Spinal cord (tissue), 10 donors: ENCODE data around the gene FOXE3. TPM values are rescaled to one million over a fixed set of nuclear protein-coding genes. Genes with fewer than 3 reads are reported as not detected.
"Not testable (repeated sequence)": the region's sequence is repeated elsewhere in the genome, so short reads cannot be mapped to it uniquely, and the experiment has no call there.

Experiments used
- DNase-seq, 6 donors: peaks; one replicate each; pipeline versions ENCODE4 v3.0.0 to v3.0.0-alpha.2; 2013 to 2015; ENCODE audit warnings: low spot score in 6 of 6, low read depth in 4 of 6
- H3K27ac ChIP-seq: one replicate; pipeline ENCODE4 v1.5.1; 2013; ENCODE audit warnings: low read depth, low read length, control low read depth
- H3K27me3 ChIP-seq: one replicate; pipeline ENCODE4 v1.6.1; 2013; ENCODE audit warnings: low read length; ENCODE audit not compliant: control insufficient read depth, insufficient read depth
- H3K36me3 ChIP-seq: one replicate; pipeline ENCODE4 v1.6.1; 2013; ENCODE audit warnings: low read length; ENCODE audit not compliant: control insufficient read depth, insufficient read depth
- H3K4me1 ChIP-seq: one replicate; pipeline ENCODE4 v1.6.1; 2013; ENCODE audit warnings: low read length; ENCODE audit not compliant: control insufficient read depth, insufficient read depth
- H3K4me3 ChIP-seq: one replicate; pipeline ENCODE4 v1.5.1; 2013; ENCODE audit warnings: low read depth, low read length, control low read depth
- H3K9me3 ChIP-seq: one replicate; pipeline ENCODE4 v1.6.1; 2013; ENCODE audit warnings: low read length; ENCODE audit not compliant: control insufficient read depth, insufficient read depth
- WGBS: methylation state at CpG from one replicate; pipeline ENCODE4 v1.1.5; 2013; ENCODE audit warnings: missing lambda C conversion rate; ENCODE audit not compliant: insufficient coverage; 5-methylcytosine and 5-hydroxymethylcytosine counted together
- polyA plus RNA-seq, 2 donors: library from polyadenylated mRNA; unstranded; fragments of 120-200 nt; gene quantifications; one replicate each; pipeline ENCODE4 v1.2.1, GENCODE V29; 2013; ENCODE audit not compliant: insufficient read length in 2 of 2
- total RNA-seq, 2 donors: library from RNA; depleted of rRNA in 1 of 2; stranded (reverse); fragments of 120-200 nt in 1 of 2; fragments of >200 nt in 1 of 2; gene quantifications; one replicate each; pipeline versions ENCODE4 v1.2.3 to v1.2.4, GENCODE V29; 2013 to 2014
- donor health status: healthy.

Gene FOXE3
- total and polyA plus RNA-seq, 4 donors: 0.08 to 0.11 TPM; not detected in 2

DNA sequence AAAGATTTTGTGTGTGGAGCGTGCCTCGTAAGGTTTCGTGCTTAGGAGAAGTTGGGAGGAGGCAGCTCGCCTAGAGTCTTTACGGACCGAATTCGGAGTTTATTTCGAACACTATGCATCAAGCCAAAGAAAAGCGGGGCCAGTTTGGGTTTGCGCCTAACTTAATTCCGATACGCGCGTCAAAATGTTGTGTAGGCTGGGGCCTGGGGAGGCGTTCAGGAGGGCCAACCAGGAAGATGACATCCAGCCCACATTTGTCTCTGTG lies 28.1 kb downstream of the FOXE3 start:
- DNase-seq: peak in 1 of 6 donors; percentile 55
- 0% methylated on average over 15 of the region's 15 CpGs for WGBS
- no peaks in the 10 kb centered on the region for H3K36me3 ChIP-seq
- peaks cover 98% of the 10 kb centered on the region for H3K27me3 ChIP-seq
- H3K4me3 ChIP-seq: peak overlapping the region; percentile 26
- H3K27ac ChIP-seq: peak overlapping the region; percentile 43
- peaks cover 25% of the 10 kb centered on the region for H3K4me1 ChIP-seq
- H3K9me3 ChIP-seq: no peaks in the 10 kb centered on the region

DNA sequence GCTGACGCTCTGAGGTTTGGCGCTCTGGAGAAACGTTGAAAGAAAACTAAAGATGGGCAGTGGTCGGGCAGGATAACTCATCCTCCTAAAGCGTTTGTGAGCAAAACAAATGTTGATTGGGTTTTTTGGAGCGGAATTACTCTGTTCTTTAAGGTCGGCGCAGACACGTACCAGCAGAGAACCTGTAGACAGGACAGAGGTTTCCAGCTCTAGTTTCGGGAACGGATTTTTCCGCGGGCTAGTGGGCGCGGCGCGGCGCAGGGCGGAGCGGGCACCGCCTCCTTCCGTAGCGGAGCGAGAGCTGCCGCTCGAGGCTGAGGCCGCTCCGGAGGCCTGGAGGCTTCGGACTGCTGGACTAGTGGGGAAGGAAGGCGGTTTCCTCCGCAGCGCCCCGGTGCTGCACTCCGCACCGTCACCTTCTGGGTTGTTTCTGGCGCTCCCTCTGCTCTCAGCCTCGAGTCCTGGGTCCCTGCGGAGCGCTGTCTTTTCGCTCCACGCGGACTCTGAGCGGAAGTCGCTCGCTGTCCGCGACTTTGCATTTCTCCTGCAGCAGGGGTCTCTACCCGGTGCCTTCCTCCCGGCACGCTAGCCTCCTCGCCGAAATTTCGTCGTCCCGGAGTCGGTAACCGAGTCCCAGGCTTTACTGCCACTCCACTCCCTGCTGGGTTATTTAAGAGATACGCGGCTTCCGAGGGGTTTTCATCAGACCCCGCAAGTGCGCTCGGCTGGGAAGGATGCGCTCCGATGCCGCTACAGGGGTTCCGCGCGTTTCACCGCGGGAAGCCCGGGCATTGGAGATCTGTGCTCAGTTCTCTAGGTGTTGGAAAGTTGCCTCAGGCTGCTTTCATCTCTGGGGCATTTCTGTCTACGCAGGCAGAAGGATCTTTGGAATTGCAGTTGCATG lies 28.7 kb downstream of the FOXE3 start:
- Histone ChIP-seq H3K9me3 (no peaks in the 10 kb centered on the region), H3K27me3 (peaks cover 98% of the 10 kb centered on the region), H3K4me1 (peaks cover 26% of the 10 kb centered on the region), H3K36me3 (no peaks in the 10 kb centered on the region), H3K4me3 (peak overlapping the region; percentile 26), H3K27ac (peak overlapping the region; percentile 43)
- DNase-seq: peak in 1 of 6 donors; percentile 64
- under 1% methylated on average over 73 of the region's 73 CpGs for WGBS

DNA sequence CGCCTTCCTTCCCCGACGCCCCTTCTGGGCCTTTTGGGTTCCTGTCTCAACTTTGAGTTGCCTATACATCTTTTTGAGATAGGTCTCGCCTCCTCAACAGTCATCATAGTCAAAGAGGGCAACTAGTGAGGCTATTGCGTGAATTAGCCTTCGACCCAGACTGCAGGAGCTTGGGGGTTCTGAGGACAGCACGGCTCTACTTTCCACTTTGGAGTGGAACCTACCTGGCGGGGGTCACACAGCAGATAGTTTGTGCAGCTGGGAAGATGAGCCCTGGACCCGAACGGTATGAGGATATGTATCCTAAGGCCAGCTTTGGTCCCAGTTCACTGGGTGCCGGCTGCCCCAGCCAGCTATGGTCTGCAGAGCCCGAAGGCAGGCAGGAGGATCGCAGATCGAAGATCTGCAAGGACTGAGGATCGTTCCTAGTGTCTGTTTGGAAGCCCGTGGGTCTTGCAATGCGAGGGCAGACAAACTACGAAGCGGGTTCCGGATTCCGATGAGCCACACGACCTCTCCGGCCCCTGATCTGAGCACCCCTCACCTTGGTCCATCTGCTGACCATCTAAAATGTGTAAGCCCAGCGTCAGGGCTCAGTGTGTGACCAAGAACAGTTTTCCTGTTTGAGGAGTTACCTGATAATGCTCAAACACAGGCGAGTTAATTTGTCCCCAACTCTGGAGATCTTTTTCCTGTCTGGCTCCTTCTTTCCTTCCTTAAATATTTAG lies 29.9 kb downstream of the FOXE3 start:
- no peaks in the 10 kb centered on the region for H3K36me3 ChIP-seq
- H3K27me3 ChIP-seq: peaks cover 98% of the 10 kb centered on the region
- H3K9me3 ChIP-seq: no peaks in the 10 kb centered on the region
- H3K4me1 ChIP-seq: peaks cover 29% of the 10 kb centered on the region
- H3K27ac ChIP-seq: no peak overlapping the region
- H3K4me3 ChIP-seq: no peak overlapping the region
- 6% methylated on average over 21 of the region's 25 CpGs for WGBS
- DNase-seq: no peak

DNA sequence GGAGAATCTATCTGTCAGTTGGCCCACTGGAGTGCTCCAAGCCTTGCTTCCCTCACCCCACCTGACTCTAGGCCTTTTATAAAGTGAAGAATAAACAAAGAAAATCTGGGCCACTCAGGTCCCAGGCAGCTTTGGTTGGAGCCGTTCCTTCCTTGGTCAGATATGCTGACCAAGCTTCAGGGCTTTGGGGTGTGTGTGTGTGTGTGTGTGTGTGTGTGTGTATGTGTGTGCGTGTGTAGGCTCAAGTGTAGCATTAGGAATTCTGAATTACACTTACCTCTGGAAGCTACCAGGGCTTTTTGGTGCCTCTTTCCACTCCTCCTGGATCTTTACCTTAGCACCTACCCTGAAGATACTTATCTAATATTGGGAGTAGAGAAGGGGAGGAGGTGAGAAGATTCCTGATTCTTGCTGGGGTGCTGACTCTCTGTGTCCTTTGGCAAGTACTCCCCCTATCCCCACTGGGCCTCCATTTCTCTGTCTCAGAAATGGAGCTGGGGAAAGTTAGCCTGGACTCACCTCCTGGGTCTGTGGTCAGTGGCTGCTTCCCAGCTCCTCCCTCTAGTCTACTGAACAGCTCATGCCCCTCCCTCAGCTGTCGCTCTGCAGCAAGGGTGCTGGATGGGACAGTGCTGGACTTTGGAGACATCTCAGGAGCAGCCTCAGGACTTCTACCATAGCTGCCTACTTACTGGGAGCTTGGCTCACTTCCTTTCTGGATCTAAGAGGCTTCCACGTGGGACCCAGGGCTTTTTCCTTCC lies 32.6 kb downstream of the FOXE3 start:
- H3K27me3 ChIP-seq: peaks cover 93% of the 10 kb centered on the region
- WGBS: 33% methylated on average over 1 of the region's 4 CpGs
- H3K9me3 ChIP-seq: no peaks in the 10 kb centered on the region
- peaks cover 26% of the 10 kb centered on the region for H3K4me1 ChIP-seq
- no peak overlapping the region for H3K4me3 ChIP-seq
- no peaks in the 10 kb centered on the region for H3K36me3 ChIP-seq
- no peak for DNase-seq
- H3K27ac ChIP-seq: peak overlapping the region; percentile 42

DNA sequence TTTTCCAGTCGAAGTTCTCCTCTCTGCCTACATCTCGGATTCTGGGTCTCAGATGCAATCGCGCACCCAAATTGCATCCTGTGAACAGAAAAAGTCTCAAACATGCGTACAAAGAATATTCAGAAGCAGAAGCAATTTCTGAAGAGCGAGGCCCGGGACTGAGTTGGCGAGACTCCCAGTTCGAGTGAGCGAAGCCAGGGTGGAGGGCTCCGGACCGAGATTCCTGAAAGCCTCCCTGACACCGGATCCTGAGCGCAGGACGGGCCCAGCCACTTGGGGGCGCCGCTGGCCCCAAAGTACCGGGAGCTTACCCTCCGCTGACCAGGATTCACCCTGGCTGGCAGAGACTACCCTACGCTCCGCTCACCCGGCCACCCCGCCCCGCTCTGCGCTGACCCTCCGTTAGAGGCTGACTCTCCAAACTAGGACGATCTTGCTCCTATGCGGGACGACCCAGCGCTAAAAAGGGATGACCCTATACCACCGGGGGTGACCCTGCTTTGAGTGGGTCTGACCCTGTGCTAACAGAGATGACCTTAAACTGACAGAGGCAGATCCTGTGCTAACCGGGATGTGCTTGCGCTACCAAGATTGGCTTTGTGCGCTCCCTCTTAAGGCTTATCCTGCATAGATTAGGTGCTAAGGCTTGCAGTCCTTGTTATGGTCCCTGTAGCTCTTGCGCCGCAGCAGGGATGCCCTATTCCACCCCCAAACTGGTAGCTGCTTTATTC lies 33.9 kb downstream of the FOXE3 start:
- Histone ChIP-seq H3K9me3 (no peaks in the 10 kb centered on the region), H3K4me3 (no peak overlapping the region), H3K27ac (peak overlapping the region; percentile 42), H3K4me1 (peaks cover 12% of the 10 kb centered on the region), H3K36me3 (no peaks in the 10 kb centered on the region), H3K27me3 (peaks cover 82% of the 10 kb centered on the region)
- peak in 1 of 6 donors; percentile 58 for DNase-seq
- WGBS: 8% methylated on average over 34 of the region's 36 CpGs

- no peak for DNase-seq
- WGBS: 65% methylated on average over 4 of the region's 4 CpGs
- peaks cover 76% of the 10 kb centered on the region for H3K27me3 ChIP-seq
Measured at GRCh38 chr1:47450606-47451005, 34.5 kb downstream of the FOXE3 start.

GRCh38 chr1:47452426-47452825 lies 36.3 kb downstream of the FOXE3 start:
- Histone ChIP-seq H3K4me1 (peaks cover 9% of the 10 kb centered on the region), H3K36me3 (no peaks in the 10 kb centered on the region), H3K4me3 (no peak overlapping the region), H3K27me3 (peaks cover 57% of the 10 kb centered on the region), H3K27ac (no peak overlapping the region), H3K9me3 (no peaks in the 10 kb centered on the region)
- WGBS: no CpG with 5 or more reads among the region's 1 CpG
- DNase-seq: no peak

More at GRCh38 chr1:47450606-47451005, 34.5 kb downstream of the FOXE3 start:
- peaks cover 9% of the 10 kb centered on the region for H3K4me1 ChIP-seq
- H3K9me3 ChIP-seq: no peaks in the 10 kb centered on the region
- H3K36me3 ChIP-seq: no peaks in the 10 kb centered on the region
- H3K4me3 ChIP-seq: no peak overlapping the region
- no peak overlapping the region for H3K27ac ChIP-seq

DNA sequence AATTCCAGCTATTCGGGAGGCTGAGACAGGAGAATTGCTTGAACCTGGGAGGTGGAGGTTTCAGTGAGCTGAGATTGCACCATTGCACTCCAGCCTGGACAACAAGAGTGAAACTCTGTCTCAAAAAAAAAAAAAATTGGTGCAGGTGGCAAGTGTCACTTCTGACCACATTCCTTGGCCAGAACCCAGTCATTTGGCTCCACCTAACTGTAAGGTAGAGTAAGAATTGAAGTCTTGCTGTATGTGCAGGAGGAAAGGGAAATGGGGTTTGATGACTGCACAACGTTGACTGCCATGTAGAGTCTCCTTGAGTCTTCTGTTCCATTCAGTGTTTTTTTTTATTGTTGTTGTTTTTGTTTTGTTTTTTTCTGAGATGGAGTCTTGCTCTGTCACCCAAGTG lies 37.8 kb downstream of the FOXE3 start:
- peaks cover 48% of the 10 kb centered on the region for H3K27me3 ChIP-seq
- 88% methylated on average over 2 of the region's 2 CpGs for WGBS
- H3K4me3 ChIP-seq: not testable (repeated sequence)

GRCh38 chr1:47456250-47456649 lies 40.2 kb downstream of the FOXE3 start:
- no peak overlapping the region for H3K4me3 ChIP-seq
- no peak overlapping the region for H3K27ac ChIP-seq
- no peaks in the 10 kb centered on the region for H3K9me3 ChIP-seq
- no peak for DNase-seq
- H3K4me1 ChIP-seq: peaks cover 4% of the 10 kb centered on the region
- no peaks in the 10 kb centered on the region for H3K36me3 ChIP-seq
- no CpG with 5 or more reads among the region's 4 CpGs for WGBS
- H3K27me3 ChIP-seq: peaks cover 45% of the 10 kb centered on the region

More for the DNA sequence above, 37.8 kb downstream of the FOXE3 start:
- H3K9me3 ChIP-seq, H3K36me3 ChIP-seq, H3K27ac ChIP-seq, H3K4me1 ChIP-seq, DNase-seq: not testable (repeated sequence)
